ENCODE results near the gene GAB2. TPM values are rescaled to one million over a fixed set of nuclear protein-coding genes. Genes with fewer than 3 reads are reported as not detected.
A peak's percentile ranks its signal among the peaks of the same experiment; 100 is the strongest.

The GAB2 gene
- total and polyA plus RNA-seq, 2 of the 13 experiments (the other 11 are each of a cell fraction or from before 2014, with no cell fraction given): 4.1 to 8.6 TPM

DNA sequence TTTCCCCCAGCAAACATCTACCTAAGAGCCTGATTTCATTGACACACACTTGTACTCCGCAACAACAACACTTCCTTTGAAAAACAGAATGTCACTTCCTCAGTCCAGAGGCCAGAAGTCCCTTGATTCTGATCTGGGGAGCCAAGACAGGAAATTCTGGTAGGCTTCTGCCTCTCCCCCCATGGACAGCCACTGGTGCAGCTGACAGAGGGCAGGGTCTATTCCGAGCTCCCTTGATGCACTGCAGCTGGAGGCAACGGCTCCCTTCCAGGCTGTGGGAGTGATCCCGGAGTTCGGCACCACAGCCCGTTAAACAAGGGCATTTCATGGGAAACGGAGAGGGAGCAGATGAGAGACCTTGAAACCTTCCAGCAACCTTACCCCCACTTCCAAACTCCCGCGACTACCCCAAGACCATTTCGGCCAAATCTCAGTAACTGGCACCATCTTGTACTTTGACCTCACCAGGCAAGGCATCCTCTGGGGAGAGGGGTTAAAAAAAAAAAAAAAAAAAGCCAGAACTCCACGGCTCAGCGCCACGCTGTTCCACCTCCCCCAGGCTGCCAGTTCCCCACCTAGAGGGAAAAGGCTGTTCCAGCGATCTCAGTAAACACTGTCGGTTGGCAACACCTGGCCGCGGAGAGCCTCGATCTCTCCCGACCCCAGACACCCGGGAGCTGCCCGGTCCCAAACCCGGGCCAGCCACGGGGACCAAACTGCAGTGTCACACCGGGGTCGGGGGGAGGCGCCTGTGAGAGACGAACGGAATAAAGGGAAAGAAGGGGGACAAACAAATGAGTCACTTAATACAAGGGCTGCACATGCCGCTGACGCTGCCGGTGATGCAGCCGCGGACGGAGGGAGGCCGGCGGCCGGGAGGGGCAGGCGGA, 1.1 kb downstream of the GAB2 start (continued):
- TF ChIP-seq ZNF639 (CRISPR knock-in tag; conservative IDR thresholded peaks at IDR 0.05) (peak; percentile 65; the same call in 1 of the 2 replicates), ZFP1 (CRISPR knock-in tag; IDR thresholded peaks at IDR 0.05) (no peak), RXRB (CRISPR knock-in tag; IDR thresholded peaks at IDR 0.05; ENCODE audit: borderline replicate concordance) (no peak; the same call in 1 of the 2 replicates), GABPA (IDR thresholded peaks at IDR 0.05; ENCODE audit: low read depth, low read length) (no peak), GABPA (CRISPR knock-in tag; IDR thresholded peaks at IDR 0.05; ENCODE audit: low read depth) (peak; percentile 46; the same call in 1 of the 2 replicates), RARG (CRISPR knock-in tag; IDR thresholded peaks at IDR 0.05; ENCODE audit: low read depth) (no peak), PHF5A (CRISPR knock-in tag; IDR thresholded peaks at IDR 0.05; ENCODE audit: low read depth, unreplicated experiment) (no peak), MEIS2 (CRISPR knock-in tag; IDR thresholded peaks at IDR 0.05) (no peak), ZNF10 (CRISPR knock-in tag; IDR thresholded peaks at IDR 0.05; ENCODE audit: borderline replicate concordance, low read depth) (no peak), PBX2 (CRISPR knock-in tag; IDR thresholded peaks at IDR 0.05) (no peak), HBP1 (CRISPR knock-in tag; IDR thresholded peaks at IDR 0.05; ENCODE audit: low read depth) (no peak), ZBTB25 (CRISPR knock-in tag; IDR thresholded peaks at IDR 0.05) (peak; percentile 86; the same call in 1 of the 2 replicates), WIZ (CRISPR knock-in tag; IDR thresholded peaks at IDR 0.05) (no peak), CBFB (CRISPR knock-in tag; IDR thresholded peaks at IDR 0.05) (no peak), ZNF263 (CRISPR knock-in tag; IDR thresholded peaks at IDR 0.05) (peak; percentile 71), ZNF431 (CRISPR knock-in tag; IDR thresholded peaks at IDR 0.05; ENCODE audit: borderline replicate concordance, low read depth) (no peak), KDM3A (CRISPR knock-in tag; IDR thresholded peaks at IDR 0.05; ENCODE audit: low read depth) (no peak), MAF1 (CRISPR knock-in tag; IDR thresholded peaks at IDR 0.05; ENCODE audit: borderline replicate concordance) (no peak), HOXA5 (CRISPR knock-in tag; IDR thresholded peaks at IDR 0.05) (no peak)
- TF ChIP-seq, protein P1, sequence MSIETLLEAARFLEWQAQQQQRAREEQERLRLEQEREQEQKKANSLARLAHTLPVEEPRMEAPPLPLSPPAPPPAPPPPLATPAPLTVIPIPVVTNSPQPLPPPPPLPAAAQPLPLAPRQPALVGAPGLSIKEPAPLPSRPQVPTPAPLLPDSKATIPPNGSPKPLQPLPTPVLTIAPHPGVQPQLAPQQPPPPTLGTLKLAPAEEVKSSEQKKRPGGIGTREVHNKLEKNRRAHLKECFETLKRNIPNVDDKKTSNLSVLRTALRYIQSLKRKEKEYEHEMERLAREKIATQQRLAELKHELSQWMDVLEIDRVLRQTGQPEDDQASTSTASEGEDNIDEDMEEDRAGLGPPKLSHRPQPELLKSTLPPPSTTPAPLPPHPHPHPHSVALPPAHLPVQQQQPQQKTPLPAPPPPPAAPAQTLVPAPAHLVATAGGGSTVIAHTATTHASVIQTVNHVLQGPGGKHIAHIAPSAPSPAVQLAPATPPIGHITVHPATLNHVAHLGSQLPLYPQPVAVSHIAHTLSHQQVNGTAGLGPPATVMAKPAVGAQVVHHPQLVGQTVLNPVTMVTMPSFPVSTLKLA (IDR thresholded peaks at IDR 0.05): peak; percentile 29; the same call in 1 of the 2 replicates
